WI38 (cell line): ENCODE results near the gene DDX42.
"Not testable (repeated sequence)": the region's sequence is repeated elsewhere in the genome, so short reads cannot be mapped to it uniquely, and the experiment has no call there.

Experiments
- H3K4me3 ChIP-seq: 2 replicates; pipeline ENCODE4 v1.5.1; 2011; ENCODE audit warnings: low read depth, mild to moderate bottlenecking, control low read depth, low read length
- TF ChIP-seq, protein P1 (sequence below): IDR thresholded peaks from 2 replicates; pipeline ENCODE4 v1.5.1; 2012; ENCODE audit warnings: low read depth, mild to moderate bottlenecking, control low read depth, low read length

Gene DDX42

GRCh38 chr17:63859257-63859656 is 85.3 kb downstream of the DDX42 start:
- no peak overlapping the region for H3K4me3 ChIP-seq
- TF ChIP-seq, protein P1, sequence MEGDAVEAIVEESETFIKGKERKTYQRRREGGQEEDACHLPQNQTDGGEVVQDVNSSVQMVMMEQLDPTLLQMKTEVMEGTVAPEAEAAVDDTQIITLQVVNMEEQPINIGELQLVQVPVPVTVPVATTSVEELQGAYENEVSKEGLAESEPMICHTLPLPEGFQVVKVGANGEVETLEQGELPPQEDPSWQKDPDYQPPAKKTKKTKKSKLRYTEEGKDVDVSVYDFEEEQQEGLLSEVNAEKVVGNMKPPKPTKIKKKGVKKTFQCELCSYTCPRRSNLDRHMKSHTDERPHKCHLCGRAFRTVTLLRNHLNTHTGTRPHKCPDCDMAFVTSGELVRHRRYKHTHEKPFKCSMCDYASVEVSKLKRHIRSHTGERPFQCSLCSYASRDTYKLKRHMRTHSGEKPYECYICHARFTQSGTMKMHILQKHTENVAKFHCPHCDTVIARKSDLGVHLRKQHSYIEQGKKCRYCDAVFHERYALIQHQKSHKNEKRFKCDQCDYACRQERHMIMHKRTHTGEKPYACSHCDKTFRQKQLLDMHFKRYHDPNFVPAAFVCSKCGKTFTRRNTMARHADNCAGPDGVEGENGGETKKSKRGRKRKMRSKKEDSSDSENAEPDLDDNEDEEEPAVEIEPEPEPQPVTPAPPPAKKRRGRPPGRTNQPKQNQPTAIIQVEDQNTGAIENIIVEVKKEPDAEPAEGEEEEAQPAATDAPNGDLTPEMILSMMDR, result no peak

DNA sequence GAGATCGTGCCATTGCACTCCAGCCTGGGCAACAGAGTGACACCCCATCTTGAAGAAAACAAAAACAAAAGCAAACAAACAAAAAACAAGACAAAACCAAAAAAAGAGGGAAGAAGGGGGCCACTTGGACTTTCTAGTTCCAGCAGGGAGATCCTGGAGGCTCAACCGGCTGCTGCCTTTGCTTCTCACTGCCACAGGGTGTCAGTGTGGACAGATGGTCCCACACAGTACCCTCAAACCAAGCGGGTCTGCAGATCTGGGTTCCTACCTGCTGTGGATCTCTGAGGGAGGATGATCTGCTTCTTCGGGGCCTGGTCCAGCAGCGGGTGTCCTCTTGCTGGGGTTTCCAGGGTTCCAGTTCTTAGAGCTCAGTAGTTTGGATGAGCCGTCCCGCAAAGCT is 92.7 kb downstream of the DDX42 start:
- H3K4me3 ChIP-seq, result not testable (repeated sequence)
- TF ChIP-seq, protein P1, result peak; percentile 9; the same call in 1 of the 2 replicates
